ENCODE results near the gene DIPK1A. TPM values are rescaled to one million over a fixed set of nuclear protein-coding genes. Genes with fewer than 3 reads are reported as not detected.

DIPK1A gene
- total and polyA plus RNA-seq, 10 donors: 5.4 to 15.7 (median 9.9) TPM

GRCh38 chr1:92795166-92795565 lies 166.1 kb downstream of the DIPK1A start:
- no peak overlapping the region for H3K4me3 ChIP-seq
- TF ChIP-seq POLR2A (IDR thresholded peaks at IDR 0.05) (no peak), CTCF (IDR thresholded peaks at IDR 0.05 in 8 of 11, conservative IDR thresholded peaks at IDR 0.05 in 3 of 11) (no peak), POLR2AphosphoS5 (IDR thresholded peaks at IDR 0.05) (no peak)
- no peaks in the 10 kb centered on the region for H3K4me1 ChIP-seq
- H3K9me3 ChIP-seq: peaks cover 0 to 3% (median 0%) of the 10 kb centered on the region in 8 donors
- DNase-seq: no peak
- H3K36me3 ChIP-seq: no peaks in the 10 kb centered on the region
- intact Hi-C loops (cut with DNase I; ENCODE audit: low total_unique reads): no loop called here
- no peak overlapping the region for H3K27ac ChIP-seq
- WGBS, 5 donors: 95 to 98% (median 96%) methylated on average over 4 of the region's 4 CpGs
- H3K27me3 ChIP-seq (replicated peaks in 1 of 7): no peaks in the 10 kb centered on the region

GRCh38 chr1:92792340-92792782 lies 168.9 kb downstream of the DIPK1A start:
- intact Hi-C loops (cut with DNase I; ENCODE audit: low total_unique reads): no loop called here
- TF ChIP-seq POLR2A (IDR thresholded peaks at IDR 0.05) (no peak), POLR2AphosphoS5 (IDR thresholded peaks at IDR 0.05) (no peak), CTCF (IDR thresholded peaks at IDR 0.05 in 8 of 11, conservative IDR thresholded peaks at IDR 0.05 in 3 of 11) (no peak)

More at GRCh38 chr1:92792340-92792782, 168.9 kb downstream of the DIPK1A start:
- Histone ChIP-seq H3K4me1 (no peaks in the 10 kb centered on the region), H3K27me3 (replicated peaks in 1 of 7) (no peaks in the 10 kb centered on the region), H3K4me3 (no peak overlapping the region), H3K36me3 (no peaks in the 10 kb centered on the region), H3K9me3 (peaks cover 0 to 3% (median 0%) of the 10 kb centered on the region in 8 donors), H3K27ac (no peak overlapping the region)
- WGBS, 5 donors: 59 to 70% (median 65%) methylated on average over 3 of the region's 3 CpGs
- no peak for DNase-seq

Small RNA genes within 50 kb of the gene (small RNA-seq; reads per million reads assigned to genes)
- gene RF00432 (0 reads per million in 4 donors), gene RN7SL692P (0 reads per million in 4 donors), gene RNU6-210P (0 reads per million in 4 donors), gene RNU6-970P (0 reads per million in 4 donors), gene SNORA66 (11.8 to 48.1 (median 25.1) reads per million in 4 donors), gene SNORD21 (0 reads per million in 4 donors)

Other genes with a start within 250 kb of the DIPK1A start
- 10 to 100 TPM; 18.2 to 38.3 (median 27.2) TPM for gene EVI5, start 176.4 kb downstream of the DIPK1A start, total RNA-seq
- 1 to 10 TPM; 1.7 to 3.6 (median 2.0) TPM for gene EVI5, start 176.4 kb downstream of the DIPK1A start, polyA plus RNA-seq
- gene RPL5, start 129.4 kb downstream of the DIPK1A start, total RNA-seq: 1,000 to 10,000 TPM in 3 of 7 donors, 100 to 1,000 TPM in 4; 725 to 1,398 (median 908) TPM
- gene RPL5, start 129.4 kb downstream of the DIPK1A start, polyA plus RNA-seq: 1,000 to 10,000 TPM; 2,758 to 3,739 (median 3,435) TPM
- 10 to 100 TPM; 25.1 to 50.5 (median 41.7) TPM for gene MTF2, start 117.8 kb upstream of the DIPK1A start, total RNA-seq
- 10 to 100 TPM; 16.4 to 19.1 (median 17.4) TPM for gene MTF2, start 117.8 kb upstream of the DIPK1A start, polyA plus RNA-seq
- gene TMED5, start 219.0 kb upstream of the DIPK1A start, total RNA-seq: 100 to 1,000 TPM in 1 of 7 donors, 10 to 100 TPM in 6; 49.2 to 102 (median 54.6) TPM
- 10 to 100 TPM; 11.1 to 16.8 (median 14.4) TPM for gene TMED5, start 219.0 kb upstream of the DIPK1A start, polyA plus RNA-seq
- 10 to 100 TPM in 6 of 7 donors, 1 to 10 TPM in 1; 9.5 to 18.2 (median 12.0) TPM for gene CCDC18, start 219.3 kb upstream of the DIPK1A start, total RNA-seq
- gene CCDC18, start 219.3 kb upstream of the DIPK1A start, polyA plus RNA-seq: 10 to 100 TPM in 2 of 3 donors, 1 to 10 TPM in 1; 9.0 to 12.2 (median 10.3) TPM

Data from spleen (tissue), 11 donors.